GM23338 (cell line): ENCODE measurements around the gene METTL6.

Experiments used
- CTCF ChIP-seq, 2 experiments: fragments of 200-600 bp in 1 of 2; sonication (generic) in 1 of 2; conservative IDR thresholded peaks; 2 replicates each; pipeline versions ENCODE4 v1.5.1 to v1.6.1; 2016 to 2017; ENCODE audit warnings: antibody characterized with exemption in 2 of 2, low read depth in 2 of 2, mild to moderate bottlenecking in 2 of 2, moderate library complexity in 1 of 2
- EZH2 ChIP-seq: fragments of 200-600 bp; sonication (generic); IDR thresholded peaks from one replicate; pipeline ENCODE4 v1.8.0; 2017; ENCODE audit warnings: antibody characterized with exemption, mild to moderate bottlenecking, low read depth; ENCODE audit not compliant: unreplicated experiment
- EZH2phosphoT487 ChIP-seq: fragments of 200-600 bp; sonication (generic); IDR thresholded peaks from one replicate; pipeline ENCODE4 v1.8.1; 2018; ENCODE audit warnings: antibody characterized with exemption; ENCODE audit not compliant: unreplicated experiment
- JUNB ChIP-seq: IDR thresholded peaks from one replicate; pipeline ENCODE4 v1.6.1; 2016; ENCODE audit warnings: antibody characterized with exemption; ENCODE audit not compliant: unreplicated experiment
- NANOG ChIP-seq: IDR thresholded peaks from 2 replicates; pipeline ENCODE4 v1.6.1; 2016; ENCODE audit warnings: antibody characterized with exemption, borderline replicate concordance
- POLR2AphosphoS5 ChIP-seq: IDR thresholded peaks from 2 replicates; pipeline ENCODE4 v1.6.1; 2016; ENCODE audit warnings: antibody characterized with exemption, low read depth
- REST ChIP-seq: IDR thresholded peaks from one replicate; pipeline ENCODE4 v1.6.1; 2018; ENCODE audit warnings: antibody characterized with exemption; ENCODE audit not compliant: unreplicated experiment

- TF ChIP-seq CTCF (conservative IDR thresholded peaks at IDR 0.05; ENCODE audit: low read depth in 2 of 2) (no peak), JUNB (no peak), POLR2AphosphoS5 (no peak), EZH2phosphoT487 (no peak), EZH2 (no peak), REST (no peak), NANOG (no peak)
Observed at GRCh38 chr3:15438983-15439382, 11.6 kb upstream of the METTL6 start.
